Measurements from ENCODE around the gene FBXO11. TPM values are rescaled to one million over a fixed set of nuclear protein-coding genes. Genes with fewer than 3 reads are reported as not detected.

Gene FBXO11
- total and polyA plus RNA-seq, 7 donors: 16.3 to 39.4 (median 31.0) TPM

GRCh38 chr2:47779426-47779790, 126.9 kb downstream of the FBXO11 start:
- 79 to 82% (median 82%) methylated on average over 8 of the region's 8 CpGs for WGBS, 3 donors
- Histone ChIP-seq H3K27me3 (ENCODE audit: insufficient read depth in 3 of 3, low read length in 2 of 3) (no peaks in the 10 kb centered on the region), H3K4me3 (no peak overlapping the region), H3K9me3 (no peaks in the 10 kb centered on the region), H3K27ac (no peak overlapping the region), H3K4me1 (no peaks in the 10 kb centered on the region), H3K36me3 (ENCODE audit: insufficient read depth in 1 of 2, low read depth in 1 of 2) (no peaks in the 10 kb centered on the region)
- intact Hi-C loops (cut with DNase I): loop anchor here in 1 of 2 donors (10.0 kb wide), 1 partner anchor 805 kb away; no protein-coding TSS in a partner anchor
- TF ChIP-seq CTCF (IDR thresholded peaks at IDR 0.05): no peak
- DNase-seq (no peak), ATAC-seq (no peak)

- H3K4me1 ChIP-seq: no peaks in the 10 kb centered on the region
- no peak for TF ChIP-seq CTCF (IDR thresholded peaks at IDR 0.05)
- no peaks in the 10 kb centered on the region for H3K9me3 ChIP-seq
- ATAC-seq (no peak), DNase-seq (no peak)
- intact Hi-C loops (cut with DNase I): loop anchor here in 1 of 2 donors (10.0 kb wide), 1 partner anchor 804 kb away; no protein-coding TSS in a partner anchor
- H3K4me3 ChIP-seq: no peak overlapping the region
- H3K27ac ChIP-seq: no peak overlapping the region
- H3K36me3 ChIP-seq (ENCODE audit: insufficient read depth in 1 of 2, low read depth in 1 of 2): no peaks in the 10 kb centered on the region
- WGBS, 3 donors: 73 to 77% (median 74%) methylated on average over 8 of the region's 8 CpGs
- H3K27me3 ChIP-seq (ENCODE audit: insufficient read depth in 3 of 3, low read length in 2 of 3): no peaks in the 10 kb centered on the region
These were observed 127.4 kb downstream of the FBXO11 start for GRCh38 chr2:47778698-47779425.

GRCh38 chr2:47777277-47777937, 128.9 kb downstream of the FBXO11 start:
- Histone ChIP-seq H3K36me3 (ENCODE audit: insufficient read depth in 1 of 2, low read depth in 1 of 2) (no peaks in the 10 kb centered on the region), H3K4me3 (no peak overlapping the region), H3K27me3 (ENCODE audit: insufficient read depth in 3 of 3, low read length in 2 of 3) (no peaks in the 10 kb centered on the region), H3K9me3 (no peaks in the 10 kb centered on the region), H3K27ac (no peak overlapping the region), H3K4me1 (no peaks in the 10 kb centered on the region)
- 74 to 81% (median 80%) methylated on average over 13 of the region's 13 CpGs for WGBS, 3 donors
- ATAC-seq (no peak), DNase-seq (no peak)
- intact Hi-C loops (cut with DNase I): loop anchor here in 1 of 2 donors (10.0 kb wide), 1 partner anchor 803 kb away; no protein-coding TSS in a partner anchor
- no peak for TF ChIP-seq CTCF (IDR thresholded peaks at IDR 0.05)

- intact Hi-C loops (cut with DNase I): loop anchor here in 1 of 2 donors (10.0 kb wide), 1 partner anchor 800 kb away; no protein-coding TSS in a partner anchor
- Histone ChIP-seq H3K27ac (no peak overlapping the region), H3K9me3 (no peaks in the 10 kb centered on the region), H3K27me3 (ENCODE audit: insufficient read depth in 3 of 3, low read length in 2 of 3) (no peaks in the 10 kb centered on the region), H3K4me3 (no peak overlapping the region), H3K4me1 (no peaks in the 10 kb centered on the region), H3K36me3 (ENCODE audit: insufficient read depth in 1 of 2, low read depth in 1 of 2) (no peaks in the 10 kb centered on the region)
- TF ChIP-seq CTCF (IDR thresholded peaks at IDR 0.05): no peak
- no peak for ATAC-seq
- no peak for DNase-seq
These were observed 131.7 kb downstream of the FBXO11 start for GRCh38 chr2:47774567-47774966.

Measured in psoas muscle (tissue), 8 donors.